ENCODE measurements around the gene RAPGEF1. TPM values are rescaled to one million over a fixed set of nuclear protein-coding genes. Genes with fewer than 3 reads are reported as not detected.
A peak's percentile ranks its signal among the peaks of the same experiment; 100 is the strongest.

The RAPGEF1 gene
- total and polyA plus RNA-seq, 12 donors = 39.6 to 135 (median 111) TPM

DNA sequence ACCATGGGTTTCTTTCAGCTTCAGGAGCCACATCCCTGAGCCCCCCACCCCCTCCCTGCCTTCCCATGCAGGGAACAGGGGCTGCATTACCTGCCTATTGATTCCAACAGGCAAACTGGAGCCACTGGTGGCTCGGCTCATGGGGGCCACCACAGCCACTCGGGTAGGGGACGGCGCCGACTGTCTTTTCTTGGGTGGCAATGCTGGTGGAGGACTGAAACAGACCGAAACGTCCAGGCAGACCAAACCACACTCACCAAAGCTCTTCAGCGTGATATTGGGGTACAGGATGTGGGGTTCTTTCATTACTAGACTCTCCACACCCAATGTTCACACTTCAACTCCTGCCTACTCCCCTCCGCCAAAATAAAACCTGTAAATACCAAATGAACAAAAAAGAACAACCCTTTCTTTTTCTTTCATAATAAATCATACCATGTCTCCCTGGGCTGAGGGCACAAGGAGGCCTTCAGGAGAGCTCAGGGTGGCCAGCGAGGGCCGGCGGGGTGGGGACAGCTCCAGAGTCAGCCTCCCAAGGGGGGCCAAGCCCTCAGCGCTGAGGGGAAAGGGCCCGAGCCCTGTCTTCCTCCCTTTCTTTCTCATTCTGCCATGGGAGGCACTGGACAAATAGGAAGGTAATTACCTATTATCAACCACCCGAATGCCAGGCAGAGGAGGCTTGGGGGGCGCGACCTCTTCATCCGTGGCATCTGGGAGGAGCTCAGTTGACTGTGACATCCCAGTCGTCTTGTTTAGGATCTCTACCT, 111.2 kb downstream of the RAPGEF1 start:
- TF ChIP-seq, protein P1, sequence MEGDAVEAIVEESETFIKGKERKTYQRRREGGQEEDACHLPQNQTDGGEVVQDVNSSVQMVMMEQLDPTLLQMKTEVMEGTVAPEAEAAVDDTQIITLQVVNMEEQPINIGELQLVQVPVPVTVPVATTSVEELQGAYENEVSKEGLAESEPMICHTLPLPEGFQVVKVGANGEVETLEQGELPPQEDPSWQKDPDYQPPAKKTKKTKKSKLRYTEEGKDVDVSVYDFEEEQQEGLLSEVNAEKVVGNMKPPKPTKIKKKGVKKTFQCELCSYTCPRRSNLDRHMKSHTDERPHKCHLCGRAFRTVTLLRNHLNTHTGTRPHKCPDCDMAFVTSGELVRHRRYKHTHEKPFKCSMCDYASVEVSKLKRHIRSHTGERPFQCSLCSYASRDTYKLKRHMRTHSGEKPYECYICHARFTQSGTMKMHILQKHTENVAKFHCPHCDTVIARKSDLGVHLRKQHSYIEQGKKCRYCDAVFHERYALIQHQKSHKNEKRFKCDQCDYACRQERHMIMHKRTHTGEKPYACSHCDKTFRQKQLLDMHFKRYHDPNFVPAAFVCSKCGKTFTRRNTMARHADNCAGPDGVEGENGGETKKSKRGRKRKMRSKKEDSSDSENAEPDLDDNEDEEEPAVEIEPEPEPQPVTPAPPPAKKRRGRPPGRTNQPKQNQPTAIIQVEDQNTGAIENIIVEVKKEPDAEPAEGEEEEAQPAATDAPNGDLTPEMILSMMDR (IDR thresholded peaks at IDR 0.05) = no peak
- no peaks in the 10 kb centered on the region for H3K9me3 ChIP-seq
- DNase-seq (no peak), ATAC-seq (no peak)
- H3K27me3 ChIP-seq = no peaks in the 10 kb centered on the region
- peaks cover 14 to 85% (median 46%) of the 10 kb centered on the region in 9 donors for H3K4me1 ChIP-seq
- intact Hi-C loops (cut with DNase I) = loop anchor here in 1 of 10 donors (10.0 kb wide), 1 partner anchor 434 kb away; no protein-coding TSS in a partner anchor
- 89 to 90% methylated on average over 19 of the region's 19 CpGs for WGBS, 2 donors
- peaks cover 0 to 94% (median 15%) of the 10 kb centered on the region in 9 donors for H3K36me3 ChIP-seq
- peak overlapping the region in 6 of 10 donors; percentile 5 to 94 (median 12) for H3K27ac ChIP-seq
- no peak overlapping the region for H3K4me3 ChIP-seq

DNA sequence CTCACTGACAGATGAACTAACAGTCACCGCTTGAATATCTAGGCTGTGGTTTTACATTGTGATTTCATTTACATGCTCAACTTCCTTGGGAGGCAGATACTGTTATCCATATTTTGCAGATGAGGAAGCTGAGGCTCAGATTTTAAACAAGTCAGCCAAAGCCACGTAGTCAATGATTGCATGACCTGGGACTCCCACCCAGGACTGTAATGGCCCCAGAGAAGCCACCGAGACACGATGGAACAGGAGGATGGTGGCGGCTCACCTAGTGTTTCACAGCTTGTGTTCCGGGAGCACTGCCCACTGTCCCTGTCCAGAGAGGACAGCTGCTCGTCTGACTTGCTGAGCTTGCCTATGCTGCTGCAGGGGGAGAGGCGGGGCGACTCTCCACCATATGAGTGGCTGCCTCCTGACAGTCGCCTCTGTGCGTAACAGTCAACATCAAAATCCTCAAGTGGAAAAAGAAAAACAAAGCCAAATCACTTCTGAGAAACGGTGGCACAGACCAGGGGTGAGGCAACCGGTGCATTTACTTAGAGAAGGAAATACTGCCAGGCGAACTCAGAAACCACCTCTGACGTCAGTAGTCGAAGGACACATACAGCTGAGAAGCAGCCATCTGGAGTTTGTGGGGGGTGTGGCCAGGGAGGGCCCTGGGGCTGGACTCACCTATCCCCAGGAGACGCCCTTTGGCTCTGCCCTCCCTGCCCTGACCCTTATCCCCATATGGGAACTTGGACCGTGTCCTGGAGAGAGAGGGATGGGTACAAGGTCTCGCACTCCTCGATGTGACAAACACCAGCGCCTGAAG, 112.0 kb downstream of the RAPGEF1 start:
- intact Hi-C loops (cut with DNase I) = loop anchor here in 1 of 10 donors (10.0 kb wide), 1 partner anchor 433 kb away; no protein-coding TSS in a partner anchor
- peak in 7 of 8 donors; percentile 8 to 80 (median 45) for ATAC-seq
- peaks cover 14 to 88% (median 47%) of the 10 kb centered on the region in 9 donors for H3K4me1 ChIP-seq
- no peak for DNase-seq
- H3K27me3 ChIP-seq = no peaks in the 10 kb centered on the region
- peak overlapping the region in 1 of 10 donors; percentile 6 for H3K4me3 ChIP-seq
- H3K27ac ChIP-seq = peak overlapping the region in 6 of 10 donors; percentile 5 to 94 (median 40)
- TF ChIP-seq, protein P1 (IDR thresholded peaks at IDR 0.05) = no peak
- WGBS, 2 donors = 71 to 74% methylated on average over 21 of the region's 21 CpGs
- peaks cover 0 to 94% (median 15%) of the 10 kb centered on the region in 9 donors for H3K36me3 ChIP-seq
- no peaks in the 10 kb centered on the region for H3K9me3 ChIP-seq

DNA sequence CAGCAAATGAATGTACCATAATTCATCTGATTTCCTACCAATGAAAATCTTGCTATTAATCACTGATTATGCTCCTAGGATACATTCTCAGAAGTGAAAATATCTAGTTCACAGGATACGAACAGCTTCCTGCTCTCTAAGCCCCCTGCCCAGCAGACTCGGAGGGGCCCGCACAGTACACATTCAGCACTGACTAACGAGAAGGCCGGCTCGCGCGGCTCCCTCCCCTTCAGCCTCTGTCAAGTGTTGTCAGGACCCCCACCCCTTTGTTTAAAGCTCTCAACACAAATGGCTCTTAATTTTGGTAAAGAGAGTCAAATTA, 112.6 kb downstream of the RAPGEF1 start:
- peaks cover 14 to 93% (median 47%) of the 10 kb centered on the region in 9 donors for H3K4me1 ChIP-seq
- intact Hi-C loops (cut with DNase I) = loop anchor here in 1 of 10 donors (10.0 kb wide), 1 partner anchor 432 kb away; no protein-coding TSS in a partner anchor
- peak overlapping the region in 5 of 10 donors; percentile 10 to 94 (median 40) for H3K27ac ChIP-seq
- TF ChIP-seq, protein P1 (IDR thresholded peaks at IDR 0.05) = no peak
- H3K9me3 ChIP-seq = no peaks in the 10 kb centered on the region
- 90 to 92% methylated on average over 8 of the region's 8 CpGs for WGBS, 2 donors
- ATAC-seq (no peak), DNase-seq (no peak)
- H3K4me3 ChIP-seq = peak overlapping the region in 1 of 10 donors; percentile 6
- H3K36me3 ChIP-seq = peaks cover 0 to 94% (median 17%) of the 10 kb centered on the region in 9 donors
- no peaks in the 10 kb centered on the region for H3K27me3 ChIP-seq
